ENCODE measurements around the gene TEAD4.

- TF ChIP-seq EZH2 (IDR thresholded peaks at IDR 0.05; ENCODE audit: borderline replicate concordance, insufficient read depth, low read depth, low read length, poor library complexity, severe bottlenecking) (no peak), CTCF (IDR thresholded peaks at IDR 0.05) (no peak)
Measured at GRCh38 chr12:3015356-3015755, 56.2 kb downstream of the TEAD4 start.

Data from B cell (primary cell).